AG09319 (cell line): ENCODE measurements around the gene PAPOLG.
"Not testable (repeated sequence)": the region's sequence is repeated elsewhere in the genome, so short reads cannot be mapped to it uniquely, and the experiment has no call there.

Source experiments
- DNase-seq: peaks from one replicate; pipeline ENCODE4 v3.0.0-alpha.2; 2010; ENCODE audit warnings: low read depth; ENCODE audit errors: extremely low read depth
- TF ChIP-seq, protein P1 (sequence below): IDR thresholded peaks from 2 replicates; pipeline ENCODE4 v1.5.1; 2011; ENCODE audit warnings: low read depth, mild to moderate bottlenecking, inconsistent platforms, low read length, moderate library complexity

PAPOLG gene

DNA sequence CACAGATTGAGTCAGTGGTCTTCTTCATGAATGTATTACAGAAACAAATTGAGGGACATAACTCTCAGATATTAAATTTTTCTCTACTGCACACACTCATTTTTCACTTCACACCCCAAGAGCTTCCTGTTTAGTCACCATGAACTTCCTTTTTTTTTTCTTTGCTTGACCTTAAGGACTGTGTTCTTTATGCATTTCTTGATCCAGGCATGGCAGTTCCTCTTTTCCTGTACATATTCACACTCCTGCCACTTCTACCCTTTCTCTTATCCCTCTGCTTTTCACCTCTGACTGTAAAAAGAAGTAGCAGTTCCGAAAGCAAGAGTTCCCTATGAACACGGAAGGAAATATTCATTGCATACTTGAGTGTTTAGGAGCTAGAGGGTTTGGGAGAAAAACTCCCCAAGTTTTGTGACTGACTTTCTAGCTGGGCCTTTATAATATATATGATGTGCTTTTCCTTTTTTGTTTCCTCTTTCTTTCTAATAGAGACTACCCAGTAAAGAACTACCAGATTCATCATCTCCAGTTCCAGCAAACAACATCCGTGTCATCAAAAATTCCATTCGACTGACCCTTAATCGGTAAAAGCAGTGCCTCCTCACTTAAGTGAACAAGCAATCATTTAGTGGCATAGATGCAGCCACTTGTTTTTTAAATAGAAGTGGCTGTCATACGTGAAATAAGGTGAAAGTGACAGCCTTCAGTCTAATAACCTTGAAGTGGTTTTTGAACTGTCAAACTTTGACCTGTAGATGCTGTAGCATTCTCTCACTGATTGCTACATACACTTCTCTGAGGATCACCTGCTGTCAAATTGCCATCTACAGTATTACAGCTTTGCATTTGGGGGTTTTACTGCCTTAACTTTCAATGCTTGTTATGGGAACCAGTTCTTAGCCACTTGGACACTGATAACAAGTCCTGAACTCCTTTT, 40.8 kb downstream of the PAPOLG start:
- TF ChIP-seq, protein P1, sequence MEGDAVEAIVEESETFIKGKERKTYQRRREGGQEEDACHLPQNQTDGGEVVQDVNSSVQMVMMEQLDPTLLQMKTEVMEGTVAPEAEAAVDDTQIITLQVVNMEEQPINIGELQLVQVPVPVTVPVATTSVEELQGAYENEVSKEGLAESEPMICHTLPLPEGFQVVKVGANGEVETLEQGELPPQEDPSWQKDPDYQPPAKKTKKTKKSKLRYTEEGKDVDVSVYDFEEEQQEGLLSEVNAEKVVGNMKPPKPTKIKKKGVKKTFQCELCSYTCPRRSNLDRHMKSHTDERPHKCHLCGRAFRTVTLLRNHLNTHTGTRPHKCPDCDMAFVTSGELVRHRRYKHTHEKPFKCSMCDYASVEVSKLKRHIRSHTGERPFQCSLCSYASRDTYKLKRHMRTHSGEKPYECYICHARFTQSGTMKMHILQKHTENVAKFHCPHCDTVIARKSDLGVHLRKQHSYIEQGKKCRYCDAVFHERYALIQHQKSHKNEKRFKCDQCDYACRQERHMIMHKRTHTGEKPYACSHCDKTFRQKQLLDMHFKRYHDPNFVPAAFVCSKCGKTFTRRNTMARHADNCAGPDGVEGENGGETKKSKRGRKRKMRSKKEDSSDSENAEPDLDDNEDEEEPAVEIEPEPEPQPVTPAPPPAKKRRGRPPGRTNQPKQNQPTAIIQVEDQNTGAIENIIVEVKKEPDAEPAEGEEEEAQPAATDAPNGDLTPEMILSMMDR = no peak

DNA sequence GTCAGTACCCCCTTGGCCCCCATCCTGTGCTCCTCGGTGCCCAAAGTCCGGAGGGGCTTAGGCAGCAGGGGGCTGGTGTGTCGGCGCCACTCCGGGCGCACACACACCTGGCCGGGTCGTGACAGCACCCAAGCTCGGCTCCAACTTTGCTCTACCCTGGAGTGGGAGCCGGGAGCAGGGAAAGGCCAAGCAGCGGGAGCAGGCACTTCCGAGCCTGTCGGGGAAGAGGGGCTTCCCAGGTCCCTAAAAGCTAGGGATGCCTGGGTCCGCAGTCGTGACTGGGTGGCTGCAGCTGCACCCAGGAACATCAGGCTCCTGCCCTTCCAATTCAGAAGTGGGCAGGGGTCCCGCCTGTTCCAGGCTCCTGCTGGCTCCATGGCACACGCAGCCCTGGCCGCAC, 48.4 kb downstream of the PAPOLG start:
- TF ChIP-seq, protein P1 = no peak
- no peak for DNase-seq

More for the DNA sequence above, 40.8 kb downstream of the PAPOLG start:
- DNase-seq = no peak

- TF ChIP-seq, protein P1 = no peak
- no peak for DNase-seq
These were observed 50.5 kb downstream of the PAPOLG start for GRCh38 chr2:60806595-60806987.

GRCh38 chr2:60806988-60807681, 51.1 kb downstream of the PAPOLG start:
- DNase-seq = peak; percentile 27
- TF ChIP-seq, protein P1 = no peak

GRCh38 chr2:60808330-60808801, 52.3 kb downstream of the PAPOLG start:
- no peak for DNase-seq
- TF ChIP-seq, protein P1 = no peak

DNA sequence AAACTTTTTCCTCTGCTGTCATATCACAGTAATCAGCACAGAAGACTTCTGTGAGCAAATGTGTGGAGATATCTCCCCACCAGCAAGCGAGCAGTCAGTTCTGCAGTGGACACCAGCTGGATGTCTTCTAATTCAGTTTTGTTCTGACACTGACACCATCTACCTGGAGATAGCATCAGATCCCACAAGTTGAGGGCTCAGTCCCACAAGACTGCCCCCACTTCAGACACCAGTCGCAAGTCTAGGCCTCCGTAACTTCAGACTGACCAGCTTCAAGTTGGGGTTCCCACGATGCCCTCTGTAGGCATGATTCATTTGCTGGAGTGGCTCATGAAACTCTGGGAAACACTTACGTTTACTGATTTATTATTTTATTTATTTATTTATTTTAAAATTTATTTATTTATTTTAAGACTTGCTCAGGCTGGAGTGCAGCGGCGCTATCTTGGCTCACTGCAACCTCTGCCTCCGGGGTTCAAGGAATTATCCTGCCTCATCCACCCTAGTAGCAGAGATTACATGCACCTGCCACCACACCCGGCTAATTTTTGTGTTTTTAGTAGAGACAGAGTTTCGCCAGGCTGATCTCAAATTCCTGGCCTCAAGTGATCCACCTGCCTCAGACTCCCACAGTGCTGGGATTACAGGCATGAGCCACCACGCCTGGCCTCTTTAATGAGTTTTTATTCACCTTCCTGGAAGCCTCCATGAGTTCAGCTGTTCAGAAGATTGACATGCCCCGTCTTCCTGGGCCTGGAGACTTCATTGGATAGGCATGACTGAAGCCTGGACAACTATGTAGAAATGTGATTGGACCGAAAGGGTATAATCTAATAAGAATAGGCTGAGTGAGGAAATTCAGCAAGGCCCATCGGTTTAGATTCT, 55.7 kb downstream of the PAPOLG start:
- DNase-seq = no peak
- TF ChIP-seq, protein P1 = no peak

DNA sequence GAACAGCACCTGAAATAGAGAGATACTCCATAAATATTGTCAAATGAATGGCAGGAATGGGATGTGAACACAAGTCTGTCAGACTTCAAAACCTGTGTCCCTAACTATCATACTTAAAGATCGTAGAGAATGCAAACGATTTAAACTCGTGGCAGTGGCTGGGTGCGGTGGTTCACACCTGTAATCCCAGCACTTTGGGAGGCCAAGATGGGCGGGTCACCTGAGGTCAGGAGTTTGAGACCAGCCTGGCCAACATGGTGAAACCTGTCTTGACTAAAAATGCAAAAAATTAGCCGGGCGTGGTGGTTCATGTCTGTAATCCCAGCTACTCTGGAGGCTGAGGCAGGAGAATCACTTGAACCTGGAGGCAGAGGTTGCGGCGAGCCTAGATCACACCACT, 61.1 kb downstream of the PAPOLG start:
- DNase-seq = not testable (repeated sequence)
